ENCODE measurements around the gene MINK1.
A peak's percentile ranks its signal among the peaks of the same experiment; 100 is the strongest.

The MINK1 gene

DNA sequence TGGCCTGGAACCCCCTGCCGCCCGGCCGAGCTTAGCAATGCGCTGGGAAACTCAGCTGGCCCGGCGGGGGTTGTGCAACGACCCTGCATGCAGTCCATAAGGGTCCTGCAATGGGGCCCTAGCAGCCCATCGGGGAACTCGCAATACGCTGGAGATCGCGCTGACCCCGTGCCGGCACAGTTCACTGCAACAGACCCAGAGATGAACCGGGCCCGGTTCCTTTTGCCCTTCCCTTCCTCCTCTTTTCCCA is 106.3 kb downstream of the MINK1 start:
- no peak for DNase-seq (ENCODE audit: low spot score)
- TF ChIP-seq, protein P1, sequence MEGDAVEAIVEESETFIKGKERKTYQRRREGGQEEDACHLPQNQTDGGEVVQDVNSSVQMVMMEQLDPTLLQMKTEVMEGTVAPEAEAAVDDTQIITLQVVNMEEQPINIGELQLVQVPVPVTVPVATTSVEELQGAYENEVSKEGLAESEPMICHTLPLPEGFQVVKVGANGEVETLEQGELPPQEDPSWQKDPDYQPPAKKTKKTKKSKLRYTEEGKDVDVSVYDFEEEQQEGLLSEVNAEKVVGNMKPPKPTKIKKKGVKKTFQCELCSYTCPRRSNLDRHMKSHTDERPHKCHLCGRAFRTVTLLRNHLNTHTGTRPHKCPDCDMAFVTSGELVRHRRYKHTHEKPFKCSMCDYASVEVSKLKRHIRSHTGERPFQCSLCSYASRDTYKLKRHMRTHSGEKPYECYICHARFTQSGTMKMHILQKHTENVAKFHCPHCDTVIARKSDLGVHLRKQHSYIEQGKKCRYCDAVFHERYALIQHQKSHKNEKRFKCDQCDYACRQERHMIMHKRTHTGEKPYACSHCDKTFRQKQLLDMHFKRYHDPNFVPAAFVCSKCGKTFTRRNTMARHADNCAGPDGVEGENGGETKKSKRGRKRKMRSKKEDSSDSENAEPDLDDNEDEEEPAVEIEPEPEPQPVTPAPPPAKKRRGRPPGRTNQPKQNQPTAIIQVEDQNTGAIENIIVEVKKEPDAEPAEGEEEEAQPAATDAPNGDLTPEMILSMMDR (IDR thresholded peaks at IDR 0.05; ENCODE audit: extremely low read depth, insufficient read depth, missing control alignments), result no peak
- in situ Hi-C loops (cut with MboI; ENCODE audit: low pct_unique_long_range_greater_than_20kb, low sequenced_read_pairs, unreplicated experiment), result no loop called here

DNA sequence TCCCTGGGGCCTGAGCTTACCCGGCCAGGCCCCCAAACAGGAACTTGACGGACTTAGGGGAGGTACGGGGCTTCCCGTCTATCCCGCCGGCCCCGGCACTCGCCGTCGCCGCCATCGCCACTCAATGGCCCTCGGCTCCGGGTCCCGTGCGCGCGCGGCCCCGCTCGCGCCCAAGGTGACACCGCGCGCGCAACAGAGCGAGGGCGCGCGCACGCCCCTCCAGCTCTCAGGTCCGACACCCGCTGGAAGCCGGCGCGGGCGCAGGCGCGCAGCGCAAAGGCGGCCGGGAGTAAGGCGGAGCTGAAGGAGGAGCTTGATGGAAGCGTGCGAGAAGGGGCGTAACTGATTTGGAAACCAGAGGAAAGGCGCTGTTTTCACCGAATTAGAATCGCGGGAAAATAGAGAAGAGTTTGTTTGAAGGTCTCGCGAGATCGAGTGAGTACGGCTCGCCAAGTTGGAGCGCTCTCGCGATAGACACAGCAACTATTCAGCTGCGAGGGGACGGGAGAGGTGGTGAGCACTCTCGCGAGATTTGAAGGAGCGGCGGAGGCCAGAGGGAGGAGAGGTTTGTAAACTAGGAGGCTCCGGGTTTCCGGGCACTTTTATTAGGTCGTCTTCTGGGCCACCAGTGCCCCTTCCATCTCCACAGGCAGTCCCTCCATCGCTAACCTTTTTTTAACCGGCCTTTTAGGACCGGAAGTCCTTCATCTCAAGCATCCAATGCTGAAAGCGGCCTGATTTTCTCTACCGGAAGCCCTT is 106.8 kb downstream of the MINK1 start, which contains the start of the genes RNF167 and SLC25A11:
RNF167 (plus strand) TSS at position 473 of the 759 bp plus-strand sequence. CDS start 642 bp downstream, outside the sequence.
SLC25A11 (minus strand) TSS at position 251 of the 759 bp plus-strand sequence; CDS start at position 115, 136 bp downstream.
- peak; percentile 99 for DNase-seq (ENCODE audit: low spot score)
- TF ChIP-seq, protein P1 (IDR thresholded peaks at IDR 0.05; ENCODE audit: extremely low read depth, insufficient read depth, missing control alignments), result no peak
- in situ Hi-C loops (cut with MboI; ENCODE audit: low pct_unique_long_range_greater_than_20kb, low sequenced_read_pairs, unreplicated experiment), result no loop called here

DNA sequence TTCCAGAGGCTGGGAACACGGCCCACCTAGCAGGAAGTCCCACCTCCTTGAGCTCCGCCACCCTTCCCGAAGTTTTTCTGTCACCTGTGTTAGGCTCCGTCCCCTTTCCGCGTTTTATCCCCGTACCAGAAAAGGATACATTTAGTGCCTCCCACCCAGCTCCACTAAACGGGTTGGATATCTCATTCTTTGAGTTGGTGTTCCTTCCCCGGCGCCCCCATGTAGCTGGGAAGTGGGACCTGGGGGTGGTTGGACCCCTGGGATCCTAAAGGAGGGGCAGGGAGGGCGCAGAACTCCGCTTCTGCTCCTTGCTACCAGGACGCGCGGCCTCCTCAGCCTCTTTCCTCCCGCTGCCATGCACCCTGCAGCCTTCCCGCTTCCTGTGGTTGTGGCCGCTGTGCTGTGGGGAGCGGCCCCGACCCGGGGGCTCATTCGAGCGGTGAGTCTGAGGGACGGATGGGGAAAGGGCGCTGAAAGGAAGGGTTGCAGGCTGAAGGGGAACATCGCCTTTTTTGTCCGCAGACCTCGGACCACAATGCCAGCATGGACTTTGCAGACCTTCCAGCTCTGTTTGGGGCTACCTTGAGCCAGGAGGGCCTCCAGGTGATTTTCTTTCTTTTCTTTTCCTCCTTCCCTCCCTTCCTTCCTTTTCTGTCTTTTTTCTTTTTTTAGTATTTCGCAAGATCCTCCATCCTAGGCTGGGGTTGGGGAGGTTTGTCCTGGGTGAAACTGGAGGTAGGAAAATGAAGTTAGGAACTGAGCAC is 107.6 kb downstream of the MINK1 start:
- DNase-seq (ENCODE audit: low spot score), result peak; percentile 11
- in situ Hi-C loops (cut with MboI; ENCODE audit: low pct_unique_long_range_greater_than_20kb, low sequenced_read_pairs, unreplicated experiment), result no loop called here
- TF ChIP-seq, protein P1 (IDR thresholded peaks at IDR 0.05; ENCODE audit: extremely low read depth, insufficient read depth, missing control alignments), result no peak

DNA sequence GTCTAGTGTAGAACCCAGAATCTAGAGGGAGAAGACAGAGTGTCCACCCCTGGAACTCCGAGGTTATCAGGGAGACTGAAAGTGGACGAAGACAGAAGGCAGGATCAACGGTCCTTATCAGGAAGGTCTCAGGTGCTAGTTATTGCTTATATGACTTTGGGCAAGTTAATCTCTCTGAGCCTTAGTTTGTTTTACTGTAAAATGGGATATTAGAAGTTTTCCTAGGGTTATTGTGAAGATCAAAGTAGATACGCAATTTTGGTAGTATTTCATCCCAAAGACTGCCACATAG is 108.1 kb downstream of the MINK1 start:
- DNase-seq (ENCODE audit: low spot score), result no peak
- in situ Hi-C loops (cut with MboI; ENCODE audit: low pct_unique_long_range_greater_than_20kb, low sequenced_read_pairs, unreplicated experiment), result no loop called here
- TF ChIP-seq, protein P1 (IDR thresholded peaks at IDR 0.05; ENCODE audit: extremely low read depth, insufficient read depth, missing control alignments), result no peak

DNA sequence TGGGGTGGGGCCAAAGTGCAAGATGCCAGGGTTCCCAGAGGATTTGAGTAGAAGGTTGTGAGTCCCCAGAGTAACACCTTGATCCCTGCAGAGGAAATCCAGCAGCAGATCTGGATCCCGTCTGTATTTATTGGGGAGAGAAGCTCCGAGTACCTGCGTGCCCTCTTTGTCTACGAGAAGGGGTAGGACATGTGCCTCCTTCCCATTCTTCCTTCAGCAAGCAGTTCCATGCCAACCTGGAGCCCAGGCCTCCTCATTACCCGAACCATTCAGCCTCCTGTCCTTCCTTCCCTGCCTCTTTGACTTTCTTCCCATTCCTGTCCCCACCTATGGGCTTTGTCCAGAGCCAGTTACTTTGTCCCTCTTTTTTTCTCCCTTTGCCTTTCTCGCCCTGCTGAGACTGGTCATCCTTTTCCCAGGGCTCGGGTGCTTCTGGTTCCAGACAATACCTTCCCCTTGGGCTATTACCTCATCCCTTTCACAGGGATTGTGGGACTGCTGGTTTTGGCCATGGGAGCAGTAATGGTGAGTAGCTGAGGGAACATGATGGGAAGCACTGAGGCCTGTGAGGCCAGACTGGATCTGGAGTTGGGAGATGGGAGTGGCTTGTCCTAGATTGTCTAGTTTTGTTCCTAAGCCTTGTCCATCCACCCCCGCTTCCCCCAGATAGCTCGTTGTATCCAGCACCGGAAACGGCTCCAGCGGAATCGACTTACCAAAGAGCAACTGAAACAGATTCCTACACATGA is 109.8 kb downstream of the MINK1 start:
- TF ChIP-seq, protein P1 (IDR thresholded peaks at IDR 0.05; ENCODE audit: extremely low read depth, insufficient read depth, missing control alignments), result no peak
- DNase-seq (ENCODE audit: low spot score), result no peak
- in situ Hi-C loops (cut with MboI; ENCODE audit: low pct_unique_long_range_greater_than_20kb, low sequenced_read_pairs, unreplicated experiment), result no loop called here

DNA sequence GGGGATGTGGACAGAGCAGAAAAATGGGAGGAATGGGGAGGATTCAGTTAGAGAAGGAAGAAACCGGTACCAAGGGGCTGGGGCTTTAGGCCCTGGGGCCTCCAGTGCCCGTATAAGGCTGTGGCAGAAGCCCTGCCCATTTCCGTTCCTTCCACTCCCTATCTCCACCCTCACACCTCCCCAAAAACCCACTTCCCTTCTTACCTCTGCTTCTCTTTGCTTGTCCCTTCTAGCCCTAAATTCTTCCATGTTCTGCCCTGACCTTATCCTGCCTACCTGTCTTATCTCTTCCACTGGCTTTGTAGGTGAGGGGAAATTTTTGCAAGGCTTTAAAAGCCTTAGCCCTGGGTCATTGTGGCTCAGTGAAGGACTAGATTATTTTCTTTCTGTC is 111.0 kb downstream of the MINK1 start:
- TF ChIP-seq, protein P1 (IDR thresholded peaks at IDR 0.05; ENCODE audit: extremely low read depth, insufficient read depth, missing control alignments), result no peak
- peak; percentile 56 for DNase-seq (ENCODE audit: low spot score)
- in situ Hi-C loops (cut with MboI; ENCODE audit: low pct_unique_long_range_greater_than_20kb, low sequenced_read_pairs, unreplicated experiment), result no loop called here

Measured in GM13977 (cell line).